AML-193 (cell line): ENCODE data around the gene ADGRA3.

Source experiments
- DNase-seq, 2 experiments: peaks; one replicate each; lab custom pipeline; 2025; lab: John Stamatoyannopoulos, UW

The ADGRA3 gene, protein sequence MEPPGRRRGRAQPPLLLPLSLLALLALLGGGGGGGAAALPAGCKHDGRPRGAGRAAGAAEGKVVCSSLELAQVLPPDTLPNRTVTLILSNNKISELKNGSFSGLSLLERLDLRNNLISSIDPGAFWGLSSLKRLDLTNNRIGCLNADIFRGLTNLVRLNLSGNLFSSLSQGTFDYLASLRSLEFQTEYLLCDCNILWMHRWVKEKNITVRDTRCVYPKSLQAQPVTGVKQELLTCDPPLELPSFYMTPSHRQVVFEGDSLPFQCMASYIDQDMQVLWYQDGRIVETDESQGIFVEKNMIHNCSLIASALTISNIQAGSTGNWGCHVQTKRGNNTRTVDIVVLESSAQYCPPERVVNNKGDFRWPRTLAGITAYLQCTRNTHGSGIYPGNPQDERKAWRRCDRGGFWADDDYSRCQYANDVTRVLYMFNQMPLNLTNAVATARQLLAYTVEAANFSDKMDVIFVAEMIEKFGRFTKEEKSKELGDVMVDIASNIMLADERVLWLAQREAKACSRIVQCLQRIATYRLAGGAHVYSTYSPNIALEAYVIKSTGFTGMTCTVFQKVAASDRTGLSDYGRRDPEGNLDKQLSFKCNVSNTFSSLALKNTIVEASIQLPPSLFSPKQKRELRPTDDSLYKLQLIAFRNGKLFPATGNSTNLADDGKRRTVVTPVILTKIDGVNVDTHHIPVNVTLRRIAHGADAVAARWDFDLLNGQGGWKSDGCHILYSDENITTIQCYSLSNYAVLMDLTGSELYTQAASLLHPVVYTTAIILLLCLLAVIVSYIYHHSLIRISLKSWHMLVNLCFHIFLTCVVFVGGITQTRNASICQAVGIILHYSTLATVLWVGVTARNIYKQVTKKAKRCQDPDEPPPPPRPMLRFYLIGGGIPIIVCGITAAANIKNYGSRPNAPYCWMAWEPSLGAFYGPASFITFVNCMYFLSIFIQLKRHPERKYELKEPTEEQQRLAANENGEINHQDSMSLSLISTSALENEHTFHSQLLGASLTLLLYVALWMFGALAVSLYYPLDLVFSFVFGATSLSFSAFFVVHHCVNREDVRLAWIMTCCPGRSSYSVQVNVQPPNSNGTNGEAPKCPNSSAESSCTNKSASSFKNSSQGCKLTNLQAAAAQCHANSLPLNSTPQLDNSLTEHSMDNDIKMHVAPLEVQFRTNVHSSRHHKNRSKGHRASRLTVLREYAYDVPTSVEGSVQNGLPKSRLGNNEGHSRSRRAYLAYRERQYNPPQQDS (N-terminal part only)

DNA sequence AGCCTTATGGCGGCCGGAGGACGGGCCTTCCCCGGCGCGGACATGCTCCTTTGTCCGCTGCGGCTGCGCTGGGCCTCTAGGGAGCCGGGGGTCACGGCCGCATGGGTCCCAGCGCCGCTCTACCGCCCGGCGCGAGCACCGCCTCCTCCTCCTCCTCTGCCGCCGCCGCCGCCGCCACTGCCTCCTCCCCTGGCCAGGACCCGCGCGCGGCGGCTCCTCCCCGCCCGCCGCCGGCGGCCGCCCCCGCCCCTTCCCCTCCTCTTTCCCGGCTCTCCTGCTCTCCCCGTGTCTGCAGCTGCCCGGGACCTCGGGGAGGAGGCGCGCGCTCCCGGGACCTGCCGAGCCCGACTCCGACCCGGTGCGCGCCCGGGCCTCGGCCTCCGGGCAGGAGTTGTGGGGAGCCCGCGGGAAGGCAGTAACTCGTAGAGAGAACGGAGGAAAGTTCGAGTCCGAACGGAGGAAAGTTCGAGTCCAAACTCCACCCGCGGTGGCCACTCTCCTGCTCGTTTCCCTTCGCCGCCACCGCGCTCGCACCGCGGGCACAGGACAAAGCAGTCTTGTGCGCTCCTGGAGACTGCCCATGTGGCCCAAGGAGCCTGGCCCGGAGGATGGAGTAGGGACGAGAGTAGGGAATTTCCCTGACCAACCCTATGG is at the start of gene ADGRA3:
Gene ADGRA3, minus strand, starts transcription at position 179 of the 654 bp plus-strand sequence. CDS start 282 bp downstream, outside the sequence.
- no peak for DNase-seq

DNA sequence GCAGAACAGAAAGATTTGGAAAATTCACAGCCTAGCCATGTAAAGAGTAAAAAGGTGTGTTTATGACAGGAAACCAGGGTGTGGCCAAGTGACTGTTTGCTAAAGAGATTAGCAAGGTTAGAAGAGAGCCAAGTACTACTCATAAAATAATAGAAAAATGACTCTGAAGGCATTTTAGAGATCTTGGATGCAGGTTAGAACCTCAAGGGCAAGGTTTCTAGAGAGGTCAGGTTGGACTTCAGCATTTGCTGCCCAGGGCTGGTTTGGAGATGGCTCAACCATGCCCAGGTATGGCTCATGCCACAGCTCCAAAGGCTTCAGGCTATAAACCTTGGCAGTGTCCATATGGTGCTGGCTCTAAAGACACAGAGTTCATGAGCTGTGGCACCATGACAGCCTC is 40.6 kb upstream of the ADGRA3 start:
- no peak for DNase-seq

DNA sequence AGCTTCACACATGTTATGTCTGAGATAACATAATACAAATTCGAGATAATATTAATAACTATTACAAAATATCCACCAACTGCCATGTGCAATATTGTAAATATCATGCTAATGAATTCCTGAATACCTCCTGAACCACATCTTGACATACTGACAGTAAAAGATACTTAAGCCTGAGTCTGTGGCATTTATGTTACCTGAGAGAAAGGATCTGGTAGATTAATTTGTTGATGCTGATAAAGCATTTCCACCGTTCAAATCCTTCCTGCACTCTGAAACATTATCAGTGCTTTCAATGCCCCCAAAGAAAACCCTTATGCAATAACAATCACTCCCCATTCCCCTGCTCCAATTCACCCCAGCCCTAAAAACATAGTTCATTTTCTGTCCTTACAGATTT is 38.8 kb upstream of the ADGRA3 start:
- DNase-seq: no peak

DNA sequence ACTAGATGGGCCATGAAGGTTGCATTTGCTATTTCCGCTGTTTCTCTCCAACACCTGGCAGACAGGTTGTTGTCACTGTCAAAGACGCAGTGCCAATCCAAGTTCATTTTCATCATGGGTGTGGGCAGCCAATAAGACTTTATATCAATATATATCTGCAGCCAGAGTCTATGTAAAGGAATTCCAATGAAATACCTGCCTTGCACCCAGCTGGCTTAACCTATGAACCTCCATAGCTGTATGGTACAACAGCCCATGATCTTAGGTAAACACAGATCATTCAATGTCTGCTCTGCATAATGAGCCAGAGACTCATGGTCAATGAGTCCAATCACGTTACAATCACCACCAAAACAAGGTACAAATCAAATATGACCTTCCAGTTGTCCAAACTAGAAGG is 37.7 kb upstream of the ADGRA3 start:
- DNase-seq: no peak

DNA sequence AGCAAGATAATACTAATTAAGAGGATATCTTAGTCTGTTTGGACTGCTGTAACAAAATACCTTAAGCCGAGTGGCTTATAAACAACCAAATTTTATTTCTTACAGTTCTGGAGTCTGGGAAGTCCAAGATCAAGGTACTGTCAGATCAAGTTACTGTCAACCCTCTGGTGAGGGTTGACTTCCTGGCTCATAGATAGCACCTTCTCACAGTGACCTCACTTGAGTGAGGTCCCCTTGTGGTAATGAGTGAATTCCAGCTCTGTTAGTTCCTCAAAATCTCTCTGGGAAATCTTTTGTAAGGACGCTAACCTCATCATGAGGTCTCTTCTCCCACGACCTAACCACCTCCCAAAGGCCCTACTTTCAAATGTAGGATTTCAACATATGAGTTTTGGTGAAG is 36.9 kb upstream of the ADGRA3 start:
- DNase-seq: no peak

DNA sequence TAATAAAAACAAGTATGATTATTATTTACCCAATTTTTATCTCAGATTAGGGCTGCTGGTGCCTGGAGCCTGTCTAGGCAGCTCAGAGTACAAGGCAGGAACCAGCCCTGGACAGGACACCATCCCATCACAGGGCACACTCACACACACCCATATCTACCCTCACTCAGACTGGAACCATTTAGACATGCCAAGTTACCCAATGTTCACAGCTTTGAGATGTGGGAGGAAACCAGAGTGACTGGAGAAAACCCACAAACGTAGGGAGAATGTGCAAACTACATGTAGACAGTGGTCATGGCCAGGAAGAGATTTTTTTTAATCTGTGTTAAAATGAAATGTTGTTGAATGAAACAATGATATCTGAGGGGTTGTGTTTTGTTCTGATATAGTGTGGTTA is 35.7 kb upstream of the ADGRA3 start:
- DNase-seq: no peak

DNA sequence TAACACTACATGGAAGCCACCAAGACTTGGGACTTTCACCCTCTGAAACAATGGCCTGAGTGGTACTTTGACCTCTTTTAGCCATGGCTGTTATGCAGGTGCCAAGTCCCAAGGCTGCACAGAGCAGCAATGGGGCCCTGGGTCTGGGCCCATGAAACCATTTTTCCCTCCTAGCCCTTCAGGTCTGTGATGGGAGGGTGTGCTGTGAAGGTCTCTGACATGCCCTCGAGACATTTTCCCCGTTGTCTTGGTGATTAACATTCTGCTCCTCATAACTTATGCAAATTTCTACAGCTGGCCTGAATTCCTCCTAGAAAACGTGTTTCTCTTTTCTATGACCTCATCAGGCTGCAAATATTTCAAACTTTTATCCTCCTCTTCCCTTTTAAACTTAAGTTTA is 30.4 kb upstream of the ADGRA3 start:
- no peak for DNase-seq

DNA sequence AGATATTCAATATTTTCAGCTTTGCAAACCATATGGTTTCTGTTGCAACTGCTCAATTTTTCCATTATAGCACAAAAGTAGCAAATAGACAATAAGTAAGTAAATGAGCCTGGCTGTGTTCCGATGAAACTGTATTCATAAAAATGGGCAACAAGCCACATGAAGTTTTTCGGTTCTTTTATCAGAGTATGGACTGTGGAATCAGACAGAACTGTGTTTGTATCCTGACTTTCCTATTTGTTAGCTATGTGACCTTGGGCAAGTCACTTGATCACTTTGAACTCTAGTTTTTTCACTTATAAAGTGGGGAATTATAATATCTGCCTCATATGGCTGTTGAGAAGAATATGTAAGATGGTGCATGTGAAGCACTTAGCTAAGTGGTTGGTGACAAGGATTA is 23.4 kb upstream of the ADGRA3 start:
- no peak for DNase-seq

DNA sequence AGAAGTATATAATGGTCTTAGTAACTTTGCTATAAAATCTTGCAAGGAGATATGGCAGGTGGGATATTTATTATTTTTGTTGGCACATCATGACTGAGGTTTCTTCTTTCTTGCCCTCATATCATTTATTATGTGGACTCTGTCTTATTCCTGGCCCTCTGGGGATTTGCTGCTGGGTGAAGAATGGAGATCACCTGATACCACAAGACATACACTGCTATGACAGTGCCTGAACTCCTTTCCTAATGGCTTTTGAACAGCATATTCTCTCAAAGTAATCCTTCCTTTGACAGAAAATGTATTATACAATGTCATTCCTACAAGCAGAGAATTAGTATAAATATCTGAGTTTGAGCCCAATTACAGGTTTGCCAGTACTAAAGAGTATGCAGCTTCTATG is 22.0 kb upstream of the ADGRA3 start:
- no peak for DNase-seq

DNA sequence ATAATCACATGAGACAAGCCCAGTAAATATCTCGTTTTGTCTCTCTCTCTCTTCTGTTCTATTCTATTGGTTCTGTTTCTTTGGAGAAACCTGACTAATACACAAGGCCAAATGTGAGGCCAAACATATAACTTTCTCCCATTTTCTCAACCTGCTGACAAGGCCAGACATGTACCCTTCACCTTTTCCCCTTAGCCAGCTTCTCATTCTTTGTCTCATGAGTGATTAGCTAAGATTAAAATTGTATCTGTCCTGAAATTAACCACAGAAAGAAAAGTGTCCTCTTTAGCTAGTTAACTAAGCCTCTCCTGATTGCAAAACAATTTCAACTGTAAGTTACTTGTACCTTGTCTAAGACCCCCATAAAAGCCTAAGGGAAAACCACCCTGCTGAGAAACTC is 18.5 kb upstream of the ADGRA3 start:
- no peak for DNase-seq

DNA sequence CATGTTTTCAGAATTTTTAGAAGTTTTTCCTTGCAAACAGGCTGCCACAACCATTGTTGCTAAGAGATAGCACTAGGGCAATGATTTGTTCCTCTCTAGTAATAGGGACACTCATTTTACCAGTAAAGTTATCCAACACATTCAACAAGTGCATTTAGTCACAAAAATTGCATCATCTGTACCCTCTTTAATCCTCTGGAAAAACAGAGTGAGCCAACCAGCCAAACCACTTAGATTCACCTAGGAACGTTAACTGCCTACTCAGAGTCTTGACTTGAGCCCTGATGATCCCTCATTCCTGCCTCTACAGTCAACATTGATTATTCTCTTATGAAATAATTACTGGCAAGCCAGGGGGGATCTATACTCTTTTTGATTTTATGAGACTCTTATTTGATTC is 17.0 kb upstream of the ADGRA3 start:
- no peak for DNase-seq

DNA sequence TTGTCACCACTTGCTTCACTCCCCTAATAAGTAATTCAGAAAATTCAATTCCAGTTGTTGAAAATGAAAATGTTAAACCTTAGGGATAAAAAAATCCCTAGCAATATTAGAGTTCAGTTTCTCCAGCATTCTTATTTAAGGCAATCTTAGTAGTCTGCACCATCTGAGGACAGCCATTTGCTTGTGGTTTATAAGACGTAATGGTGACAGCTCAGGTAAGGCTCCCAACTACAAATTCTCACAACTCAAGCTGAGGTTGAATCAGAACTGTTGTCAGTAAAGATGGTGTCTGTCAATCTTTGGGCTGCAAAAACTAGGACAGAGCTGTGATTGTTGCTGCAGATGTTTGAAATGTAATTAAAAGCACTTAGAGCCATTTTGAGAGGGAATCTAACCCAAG is 16.3 kb upstream of the ADGRA3 start:
- no peak for DNase-seq

DNA sequence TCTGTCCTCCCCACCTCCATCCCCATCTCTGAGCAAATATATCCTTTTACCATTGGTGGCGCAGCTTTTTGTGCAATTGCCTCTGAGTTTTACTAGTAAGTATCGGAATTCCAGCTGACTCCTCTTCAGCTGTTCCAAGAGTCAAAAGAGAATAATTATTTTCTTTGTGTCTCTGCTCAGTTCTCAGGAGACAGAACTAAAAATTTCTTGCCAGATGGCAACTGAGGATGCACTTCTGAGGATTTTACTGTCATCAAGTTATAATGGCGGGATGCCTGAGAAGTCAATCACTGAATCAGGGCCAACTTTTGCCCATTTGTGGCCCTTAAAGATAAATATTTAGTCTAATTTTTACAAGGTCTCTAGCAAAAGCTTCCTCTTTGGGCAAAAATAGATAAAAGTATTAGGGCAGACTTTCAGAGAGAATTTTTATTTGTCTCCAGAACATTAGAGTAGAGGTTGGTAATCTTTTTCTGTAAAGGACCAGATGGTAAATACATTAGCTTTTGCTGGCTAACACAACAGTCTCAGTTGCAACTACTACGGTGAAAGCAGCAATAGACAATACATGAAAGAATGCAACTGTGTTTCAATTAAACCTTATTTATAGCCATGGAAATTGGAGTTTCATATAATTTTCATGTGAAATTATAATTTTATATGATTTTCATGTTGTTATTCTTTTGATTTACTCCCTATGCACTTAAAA is 15.6 kb upstream of the ADGRA3 start:
- DNase-seq: no peak

DNA sequence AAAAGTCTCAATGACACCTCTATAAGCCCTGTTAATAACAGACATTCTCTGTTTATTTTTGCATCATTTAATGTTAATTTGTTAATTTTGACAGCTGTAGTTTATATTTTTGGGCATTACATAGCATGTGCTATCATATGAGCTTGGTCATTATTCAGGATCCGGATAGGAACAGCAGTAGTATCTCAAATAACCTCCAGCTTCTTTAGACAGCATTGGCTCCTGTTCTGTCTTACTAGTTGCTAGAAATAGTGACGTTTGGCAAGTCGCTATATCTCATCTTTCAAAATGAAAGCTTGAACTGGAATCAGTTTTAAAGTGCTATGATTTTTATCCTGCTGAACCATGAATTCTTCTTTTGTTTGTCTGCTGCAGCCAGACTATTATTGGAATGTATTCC is 9.0 kb upstream of the ADGRA3 start:
- no peak for DNase-seq

DNA sequence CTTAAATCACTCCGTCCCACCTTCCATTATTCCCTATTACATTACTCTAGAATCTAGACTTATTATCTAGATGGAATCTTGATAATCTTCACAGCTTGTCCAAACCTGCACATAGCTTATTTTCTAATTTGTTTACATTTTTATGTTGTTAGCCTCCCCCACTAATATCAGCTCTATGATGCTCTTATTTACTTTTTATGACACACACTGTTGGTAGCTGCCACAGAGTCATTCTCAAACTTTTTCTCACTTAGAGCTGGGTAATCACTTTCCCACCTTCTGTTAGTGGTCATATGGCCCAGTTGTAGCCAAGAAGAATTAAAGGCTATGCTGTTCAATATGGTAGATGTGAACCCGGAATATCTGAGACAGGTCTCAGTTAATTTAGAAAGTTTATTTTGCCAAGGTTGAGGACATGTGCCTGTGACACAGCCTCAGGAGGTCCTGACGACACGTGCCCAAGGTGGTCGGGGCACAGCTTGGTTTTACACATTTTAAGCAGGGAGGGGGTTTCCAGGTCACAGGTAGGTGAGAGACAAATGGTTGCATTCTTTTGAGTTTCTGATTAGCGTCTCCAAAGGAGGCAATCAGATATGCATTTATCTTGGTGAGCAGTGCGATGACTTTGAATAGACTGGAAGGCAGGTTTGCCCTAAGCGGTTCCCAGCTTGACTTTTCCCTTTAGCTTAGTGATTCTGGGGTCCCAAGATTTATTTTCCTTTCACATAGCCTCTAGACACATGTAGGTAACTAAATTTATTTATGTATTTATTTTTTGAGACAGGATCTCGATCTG is 7.0 kb upstream of the ADGRA3 start:
- no peak for DNase-seq

DNA sequence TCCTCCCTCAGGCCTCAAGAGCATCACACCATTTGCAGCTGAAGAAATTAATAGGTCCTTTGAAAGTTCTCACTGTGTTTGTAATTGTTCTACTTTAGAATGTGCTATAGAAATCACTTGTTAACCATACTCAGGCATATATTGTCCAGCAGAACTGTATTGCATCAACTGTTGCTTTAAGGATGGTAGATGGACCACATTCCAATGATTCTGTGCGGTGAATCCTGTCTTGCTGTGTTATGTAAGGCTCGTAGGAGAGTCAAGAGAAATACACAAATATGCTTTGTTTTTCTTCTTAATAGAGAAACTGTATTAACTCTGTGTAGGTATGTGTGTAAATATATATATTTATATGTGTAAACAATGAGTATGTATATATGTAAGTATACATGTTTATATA is 6.3 kb upstream of the ADGRA3 start:
- no peak for DNase-seq

DNA sequence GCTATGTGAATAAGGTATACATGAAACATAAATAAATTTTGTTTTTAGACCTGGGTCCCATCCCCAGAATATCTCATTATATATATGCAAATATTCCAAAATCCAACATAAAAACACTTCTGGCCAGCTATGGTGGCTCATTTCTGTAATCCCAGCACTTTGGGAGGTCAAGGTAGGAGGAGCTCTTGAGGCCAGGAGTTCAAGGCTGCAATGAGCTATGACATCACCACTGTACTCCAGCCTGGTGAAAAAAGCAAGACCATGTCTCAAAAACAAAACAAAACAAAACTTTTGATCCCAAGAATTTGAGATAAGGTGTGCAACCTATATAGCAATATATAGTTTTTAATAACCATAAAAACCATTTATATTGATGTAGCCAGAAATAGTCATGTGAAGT is 5.4 kb upstream of the ADGRA3 start:
- DNase-seq: no peak

DNA sequence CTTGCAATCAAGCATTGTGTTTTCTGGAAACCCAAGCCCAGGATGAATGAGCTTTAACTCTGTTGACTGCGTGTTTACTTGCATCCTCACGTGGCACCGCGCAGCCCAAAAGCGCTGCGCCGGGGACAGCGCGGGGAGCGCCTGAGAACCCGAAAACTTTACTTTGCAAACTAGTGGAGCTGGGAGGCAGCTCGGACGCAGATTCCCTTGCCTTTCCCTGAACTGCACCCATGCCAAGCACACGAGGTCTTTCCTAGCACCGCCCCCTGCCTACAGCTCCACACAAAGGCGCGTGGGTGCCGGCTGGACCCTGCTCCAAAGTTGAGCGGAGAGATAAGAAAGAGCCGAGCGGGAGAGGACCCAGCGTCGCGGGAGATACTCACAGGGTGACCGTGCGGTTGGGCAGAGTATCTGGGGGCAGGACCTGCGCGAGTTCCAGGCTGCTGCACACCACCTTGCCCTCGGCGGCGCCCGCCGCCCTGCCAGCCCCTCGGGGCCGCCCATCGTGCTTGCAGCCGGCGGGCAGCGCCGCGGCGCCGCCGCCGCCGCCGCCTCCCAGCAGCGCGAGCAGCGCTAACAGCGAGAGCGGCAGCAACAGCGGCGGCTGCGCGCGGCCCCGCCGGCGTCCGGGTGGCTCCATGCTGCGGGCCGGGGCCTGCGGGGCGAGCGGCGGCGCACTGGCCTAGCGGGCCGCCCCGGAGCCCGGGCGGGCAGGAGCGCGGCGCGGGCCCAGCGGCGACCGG is 550 bp downstream of the ADGRA3 start:
- no peak for DNase-seq

DNA sequence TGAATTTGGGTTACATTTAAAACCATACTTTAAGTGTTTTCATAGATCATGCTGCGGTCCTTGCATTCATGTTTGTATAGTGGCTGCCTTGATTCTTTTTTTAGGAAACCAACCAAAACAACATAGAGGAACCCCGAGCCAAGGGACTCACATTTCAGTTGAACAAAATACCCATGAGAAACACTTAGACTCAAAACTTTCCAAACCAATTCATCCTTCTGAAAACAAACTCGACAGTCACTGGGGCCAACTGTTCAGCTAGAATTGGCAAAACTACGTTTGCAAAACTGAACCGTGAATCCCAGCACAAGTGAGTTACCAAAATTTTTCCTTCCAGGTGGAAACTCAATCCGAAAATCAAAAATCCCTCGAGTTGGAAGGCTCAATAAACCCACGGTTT is 1.4 kb downstream of the ADGRA3 start:
- DNase-seq: no peak

DNA sequence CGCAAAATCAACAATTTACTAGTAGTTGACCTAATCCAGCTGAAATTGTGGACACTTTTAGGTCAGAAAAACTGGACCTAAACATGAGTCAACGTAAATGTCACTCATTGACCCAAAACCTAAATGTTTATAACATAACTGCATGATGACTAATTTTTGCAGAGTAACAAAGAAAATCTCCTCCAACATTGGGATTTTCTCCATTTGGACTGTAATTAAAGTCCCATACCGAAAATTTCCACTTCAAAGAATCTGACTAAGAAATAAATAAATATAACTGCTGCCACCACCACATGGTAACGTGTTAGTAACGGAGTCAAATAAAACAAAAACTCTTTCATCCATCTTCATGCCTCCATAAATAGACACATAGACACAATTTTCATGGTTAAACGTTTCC is 1.9 kb downstream of the ADGRA3 start:
- DNase-seq: no peak
